ENCODE measurements around the gene GALNT14.

DNA sequence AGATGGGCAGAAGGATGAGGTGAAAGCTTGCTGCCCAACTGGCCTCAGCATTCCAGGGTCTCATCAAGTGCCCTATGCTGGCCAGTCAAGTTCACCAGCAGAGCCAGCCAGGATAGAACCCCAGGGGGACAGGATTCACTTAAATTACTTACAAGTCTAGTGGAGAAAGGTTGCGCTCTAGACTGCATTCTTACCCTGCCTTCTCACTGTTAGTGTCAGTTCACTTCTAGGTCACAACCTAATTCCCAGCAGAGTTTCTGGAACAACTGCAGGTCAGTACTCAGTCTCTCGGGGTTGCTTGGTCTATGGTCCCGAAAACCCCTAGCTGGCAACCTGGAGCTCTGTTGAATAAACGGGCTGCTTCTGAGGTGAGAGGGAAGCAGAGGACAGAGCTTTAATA is 32.9 kb upstream of the GALNT14 start:
- no peak for TF ChIP-seq TP53 (CRISPR knock-in tag; IDR thresholded peaks at IDR 0.05)
- TF ChIP-seq, protein P1, sequence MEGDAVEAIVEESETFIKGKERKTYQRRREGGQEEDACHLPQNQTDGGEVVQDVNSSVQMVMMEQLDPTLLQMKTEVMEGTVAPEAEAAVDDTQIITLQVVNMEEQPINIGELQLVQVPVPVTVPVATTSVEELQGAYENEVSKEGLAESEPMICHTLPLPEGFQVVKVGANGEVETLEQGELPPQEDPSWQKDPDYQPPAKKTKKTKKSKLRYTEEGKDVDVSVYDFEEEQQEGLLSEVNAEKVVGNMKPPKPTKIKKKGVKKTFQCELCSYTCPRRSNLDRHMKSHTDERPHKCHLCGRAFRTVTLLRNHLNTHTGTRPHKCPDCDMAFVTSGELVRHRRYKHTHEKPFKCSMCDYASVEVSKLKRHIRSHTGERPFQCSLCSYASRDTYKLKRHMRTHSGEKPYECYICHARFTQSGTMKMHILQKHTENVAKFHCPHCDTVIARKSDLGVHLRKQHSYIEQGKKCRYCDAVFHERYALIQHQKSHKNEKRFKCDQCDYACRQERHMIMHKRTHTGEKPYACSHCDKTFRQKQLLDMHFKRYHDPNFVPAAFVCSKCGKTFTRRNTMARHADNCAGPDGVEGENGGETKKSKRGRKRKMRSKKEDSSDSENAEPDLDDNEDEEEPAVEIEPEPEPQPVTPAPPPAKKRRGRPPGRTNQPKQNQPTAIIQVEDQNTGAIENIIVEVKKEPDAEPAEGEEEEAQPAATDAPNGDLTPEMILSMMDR (IDR thresholded peaks at IDR 0.05) = no peak
- no peak for TF ChIP-seq SMAD3 (CRISPR knock-in tag; IDR thresholded peaks at IDR 0.05; ENCODE audit: borderline replicate concordance)
- TF ChIP-seq NFE2L1 (CRISPR knock-in tag; IDR thresholded peaks at IDR 0.05) = no peak
- TF ChIP-seq TCF7 (CRISPR knock-in tag; IDR thresholded peaks at IDR 0.05; ENCODE audit: low read depth) = no peak
- TF ChIP-seq, protein P2, sequence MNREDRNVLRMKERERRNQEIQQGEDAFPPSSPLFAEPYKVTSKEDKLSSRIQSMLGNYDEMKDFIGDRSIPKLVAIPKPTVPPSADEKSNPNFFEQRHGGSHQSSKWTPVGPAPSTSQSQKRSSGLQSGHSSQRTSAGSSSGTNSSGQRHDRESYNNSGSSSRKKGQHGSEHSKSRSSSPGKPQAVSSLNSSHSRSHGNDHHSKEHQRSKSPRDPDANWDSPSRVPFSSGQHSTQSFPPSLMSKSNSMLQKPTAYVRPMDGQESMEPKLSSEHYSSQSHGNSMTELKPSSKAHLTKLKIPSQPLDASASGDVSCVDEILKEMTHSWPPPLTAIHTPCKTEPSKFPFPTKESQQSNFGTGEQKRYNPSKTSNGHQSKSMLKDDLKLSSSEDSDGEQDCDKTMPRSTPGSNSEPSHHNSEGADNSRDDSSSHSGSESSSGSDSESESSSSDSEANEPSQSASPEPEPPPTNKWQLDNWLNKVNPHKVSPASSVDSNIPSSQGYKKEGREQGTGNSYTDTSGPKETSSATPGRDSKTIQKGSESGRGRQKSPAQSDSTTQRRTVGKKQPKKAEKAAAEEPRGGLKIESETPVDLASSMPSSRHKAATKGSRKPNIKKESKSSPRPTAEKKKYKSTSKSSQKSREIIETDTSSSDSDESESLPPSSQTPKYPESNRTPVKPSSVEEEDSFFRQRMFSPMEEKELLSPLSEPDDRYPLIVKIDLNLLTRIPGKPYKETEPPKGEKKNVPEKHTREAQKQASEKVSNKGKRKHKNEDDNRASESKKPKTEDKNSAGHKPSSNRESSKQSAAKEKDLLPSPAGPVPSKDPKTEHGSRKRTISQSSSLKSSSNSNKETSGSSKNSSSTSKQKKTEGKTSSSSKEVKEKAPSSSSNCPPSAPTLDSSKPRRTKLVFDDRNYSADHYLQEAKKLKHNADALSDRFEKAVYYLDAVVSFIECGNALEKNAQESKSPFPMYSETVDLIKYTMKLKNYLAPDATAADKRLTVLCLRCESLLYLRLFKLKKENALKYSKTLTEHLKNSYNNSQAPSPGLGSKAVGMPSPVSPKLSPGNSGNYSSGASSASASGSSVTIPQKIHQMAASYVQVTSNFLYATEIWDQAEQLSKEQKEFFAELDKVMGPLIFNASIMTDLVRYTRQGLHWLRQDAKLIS (CRISPR knock-in tag; IDR thresholded peaks at IDR 0.05; ENCODE audit: borderline replicate concordance) = no peak
- TF ChIP-seq GABPB1 (CRISPR knock-in tag; IDR thresholded peaks at IDR 0.05) = no peak
- no peak for TF ChIP-seq FOXK1 (CRISPR knock-in tag; IDR thresholded peaks at IDR 0.05)
- TF ChIP-seq SMAD4 (CRISPR knock-in tag; IDR thresholded peaks at IDR 0.05) = no peak
- TF ChIP-seq, protein P3, sequence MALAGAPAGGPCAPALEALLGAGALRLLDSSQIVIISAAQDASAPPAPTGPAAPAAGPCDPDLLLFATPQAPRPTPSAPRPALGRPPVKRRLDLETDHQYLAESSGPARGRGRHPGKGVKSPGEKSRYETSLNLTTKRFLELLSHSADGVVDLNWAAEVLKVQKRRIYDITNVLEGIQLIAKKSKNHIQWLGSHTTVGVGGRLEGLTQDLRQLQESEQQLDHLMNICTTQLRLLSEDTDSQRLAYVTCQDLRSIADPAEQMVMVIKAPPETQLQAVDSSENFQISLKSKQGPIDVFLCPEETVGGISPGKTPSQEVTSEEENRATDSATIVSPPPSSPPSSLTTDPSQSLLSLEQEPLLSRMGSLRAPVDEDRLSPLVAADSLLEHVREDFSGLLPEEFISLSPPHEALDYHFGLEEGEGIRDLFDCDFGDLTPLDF (CRISPR knock-in tag; IDR thresholded peaks at IDR 0.05) = no peak
- TF ChIP-seq, protein P4, sequence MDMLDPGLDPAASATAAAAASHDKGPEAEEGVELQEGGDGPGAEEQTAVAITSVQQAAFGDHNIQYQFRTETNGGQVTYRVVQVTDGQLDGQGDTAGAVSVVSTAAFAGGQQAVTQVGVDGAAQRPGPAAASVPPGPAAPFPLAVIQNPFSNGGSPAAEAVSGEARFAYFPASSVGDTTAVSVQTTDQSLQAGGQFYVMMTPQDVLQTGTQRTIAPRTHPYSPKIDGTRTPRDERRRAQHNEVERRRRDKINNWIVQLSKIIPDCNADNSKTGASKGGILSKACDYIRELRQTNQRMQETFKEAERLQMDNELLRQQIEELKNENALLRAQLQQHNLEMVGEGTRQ (CRISPR knock-in tag; IDR thresholded peaks at IDR 0.05) = no peak
- no peak for TF ChIP-seq SP1 (CRISPR knock-in tag; conservative IDR thresholded peaks at IDR 0.05)
- TF ChIP-seq, protein P5, sequence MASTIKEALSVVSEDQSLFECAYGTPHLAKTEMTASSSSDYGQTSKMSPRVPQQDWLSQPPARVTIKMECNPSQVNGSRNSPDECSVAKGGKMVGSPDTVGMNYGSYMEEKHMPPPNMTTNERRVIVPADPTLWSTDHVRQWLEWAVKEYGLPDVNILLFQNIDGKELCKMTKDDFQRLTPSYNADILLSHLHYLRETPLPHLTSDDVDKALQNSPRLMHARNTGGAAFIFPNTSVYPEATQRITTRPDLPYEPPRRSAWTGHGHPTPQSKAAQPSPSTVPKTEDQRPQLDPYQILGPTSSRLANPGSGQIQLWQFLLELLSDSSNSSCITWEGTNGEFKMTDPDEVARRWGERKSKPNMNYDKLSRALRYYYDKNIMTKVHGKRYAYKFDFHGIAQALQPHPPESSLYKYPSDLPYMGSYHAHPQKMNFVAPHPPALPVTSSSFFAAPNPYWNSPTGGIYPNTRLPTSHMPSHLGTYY (CRISPR knock-in tag; IDR thresholded peaks at IDR 0.05) = no peak
- TF ChIP-seq CREB1 (CRISPR knock-in tag; IDR thresholded peaks at IDR 0.05) = no peak
